Measurements from ENCODE around the gene SLX4IP.

DNA sequence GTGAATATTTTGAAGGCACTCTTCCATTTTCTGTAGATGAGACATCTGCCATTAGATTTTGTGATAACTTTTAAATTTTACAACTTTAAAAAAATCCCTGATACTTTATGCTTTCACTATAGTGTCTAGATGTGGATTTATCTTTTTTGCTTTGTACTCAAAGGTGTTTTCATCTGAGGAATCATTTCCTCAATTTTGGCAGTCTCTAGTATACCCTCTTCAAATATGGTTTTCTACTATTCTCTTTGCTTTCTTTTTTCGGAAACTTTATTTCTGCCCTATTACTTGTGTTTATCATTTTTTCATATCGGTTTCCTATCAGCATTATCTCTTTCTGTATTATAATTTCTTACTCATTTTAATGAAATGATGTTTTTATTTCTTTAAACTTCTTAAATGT is 62.2 kb downstream of the SLX4IP start:
- no peak for TF ChIP-seq CTCF (conservative IDR thresholded peaks at IDR 0.05 in 1 of 2, IDR thresholded peaks at IDR 0.05 in 1 of 2; ENCODE audit: extremely low read depth in 1 of 2, insufficient read depth in 1 of 2, low read depth in 1 of 2, low read length in 2 of 2)
- TF ChIP-seq EZH2 (IDR thresholded peaks at IDR 0.05; ENCODE audit: borderline replicate concordance, low read length), result no peak
